MCF 10A (cell line): ENCODE data around the gene LMCD1. TPM values are rescaled to one million over a fixed set of nuclear protein-coding genes. Genes with fewer than 3 reads are reported as not detected.

Experiments
- BruUV-seq: library from RNA; stranded (reverse); fragments of 400-500 nt; replicated peaks from 2 replicates; lab custom pipeline; 2021; lab: Mats Ljungman, UMichigan
- CTCF ChIA-PET: fragments of 300-600 bp; sonication (Branson Sonifier 250); formaldehyde crosslinking; extraction: SDS; loops from one replicate; lab custom pipeline; 2021; ENCODE audit warnings: antibody characterized with exemption, inconsistent platforms; lab: Yijun Ruan, JAX
- POLR2A ChIA-PET: fragments of 300-600, 350-650 bp; sonication (Branson Sonifier 250); formaldehyde crosslinking; extraction: SDS; loops from one replicate; lab custom pipeline; 2020; ENCODE audit warnings: antibody characterized with exemption, inconsistent platforms; lab: Yijun Ruan, JAX
- DNase-seq: peaks from one replicate; pipeline ENCODE4 v3.0.0-alpha.2; 2018; ENCODE audit not compliant: unreplicated experiment
- H3K27ac Mint-ChIP-seq: one replicate; pipeline ENCODE4 v1.8.0; 2022; ENCODE audit warnings: mild to moderate bottlenecking, low read depth, mixed read lengths; ENCODE audit not compliant: unreplicated experiment
- H3K27me3 Mint-ChIP-seq: one replicate; pipeline ENCODE4 v1.8.0; 2022; ENCODE audit warnings: mixed read lengths; ENCODE audit not compliant: insufficient read depth, unreplicated experiment
- H3K36me3 Mint-ChIP-seq: one replicate; pipeline ENCODE4 v1.8.0; 2022; ENCODE audit warnings: mild to moderate bottlenecking, moderate library complexity, mixed read lengths; ENCODE audit not compliant: insufficient read depth, unreplicated experiment
- H3K4me1 Mint-ChIP-seq: one replicate; pipeline ENCODE4 v1.8.0; 2022; ENCODE audit warnings: mixed read lengths; ENCODE audit not compliant: insufficient read depth, unreplicated experiment
- H3K4me3 Mint-ChIP-seq: one replicate; pipeline ENCODE4 v1.8.0; 2022; ENCODE audit warnings: mild to moderate bottlenecking, moderate library complexity, mixed read lengths; ENCODE audit not compliant: unreplicated experiment
- H3K9me3 Mint-ChIP-seq: one replicate; pipeline ENCODE4 v1.8.0; 2022; ENCODE audit warnings: mixed read lengths; ENCODE audit not compliant: unreplicated experiment
- intact Hi-C: fragments of 100-400 bp; cut with micrococcal nuclease; formaldehyde crosslinking; loops from 2 replicates; pipeline ENCODE4 v1.14.1; 2022
- total RNA-seq: library from RNA; stranded (reverse); gene quantifications from 2 replicates; pipeline ENCODE4 v1.2.3, GENCODE V29; 2022
- TF ChIP-seq, protein P1 (sequence below): fragments of 200-600 bp; IDR thresholded peaks from one replicate; pipeline ENCODE4 v1.8.0; 2022; ENCODE audit warnings: antibody characterized with exemption, mild to moderate bottlenecking; ENCODE audit not compliant: unreplicated experiment

LMCD1 gene
- total RNA-seq, 1 experiment from 2014 or later = 0.63 TPM

DNA sequence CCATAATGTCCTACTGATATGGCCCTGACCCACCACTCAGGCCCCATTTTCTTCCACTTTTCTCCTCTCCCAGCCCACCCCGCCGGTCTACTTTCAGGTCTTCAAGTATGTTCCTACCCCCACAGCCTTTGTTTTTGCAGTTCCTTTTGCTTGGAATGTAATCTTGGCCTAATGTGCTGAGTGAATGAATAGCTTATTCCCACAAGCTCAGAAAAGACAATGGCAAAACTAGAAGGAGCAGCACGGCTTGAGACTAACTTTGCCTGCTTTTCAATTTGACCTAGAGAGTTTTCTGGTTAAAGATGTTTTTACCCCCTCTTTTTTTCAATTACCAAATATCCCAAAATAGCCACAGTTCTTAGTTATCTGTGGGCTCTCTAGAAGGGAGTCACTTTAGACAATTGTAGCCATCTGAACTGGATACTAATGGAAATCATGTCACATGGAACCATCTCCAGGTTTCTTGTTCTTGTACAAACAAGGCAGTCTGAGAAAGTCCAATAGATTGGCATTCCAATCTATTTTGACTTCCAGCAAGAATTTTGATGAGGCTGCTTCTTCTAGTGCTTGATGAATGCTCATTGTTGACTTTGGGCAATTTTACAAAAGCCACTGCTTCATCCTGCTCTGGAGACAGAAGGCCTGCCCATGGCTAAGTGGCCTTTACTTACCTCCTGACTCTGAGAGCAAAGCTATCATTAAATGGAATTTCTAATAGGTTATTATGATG is 16.3 kb upstream of the LMCD1 start:
- intact Hi-C loops = no loop called here
- CTCF ChIA-PET = interaction anchor here (1.0 kb wide), 1 partner anchor 284 kb away, joined by 3 read pairs; the partner anchor contains the start of gene OXTR
- TF ChIP-seq, protein P1, sequence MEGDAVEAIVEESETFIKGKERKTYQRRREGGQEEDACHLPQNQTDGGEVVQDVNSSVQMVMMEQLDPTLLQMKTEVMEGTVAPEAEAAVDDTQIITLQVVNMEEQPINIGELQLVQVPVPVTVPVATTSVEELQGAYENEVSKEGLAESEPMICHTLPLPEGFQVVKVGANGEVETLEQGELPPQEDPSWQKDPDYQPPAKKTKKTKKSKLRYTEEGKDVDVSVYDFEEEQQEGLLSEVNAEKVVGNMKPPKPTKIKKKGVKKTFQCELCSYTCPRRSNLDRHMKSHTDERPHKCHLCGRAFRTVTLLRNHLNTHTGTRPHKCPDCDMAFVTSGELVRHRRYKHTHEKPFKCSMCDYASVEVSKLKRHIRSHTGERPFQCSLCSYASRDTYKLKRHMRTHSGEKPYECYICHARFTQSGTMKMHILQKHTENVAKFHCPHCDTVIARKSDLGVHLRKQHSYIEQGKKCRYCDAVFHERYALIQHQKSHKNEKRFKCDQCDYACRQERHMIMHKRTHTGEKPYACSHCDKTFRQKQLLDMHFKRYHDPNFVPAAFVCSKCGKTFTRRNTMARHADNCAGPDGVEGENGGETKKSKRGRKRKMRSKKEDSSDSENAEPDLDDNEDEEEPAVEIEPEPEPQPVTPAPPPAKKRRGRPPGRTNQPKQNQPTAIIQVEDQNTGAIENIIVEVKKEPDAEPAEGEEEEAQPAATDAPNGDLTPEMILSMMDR = no peak

GRCh38 chr3:8485943-8486342 is 15.7 kb upstream of the LMCD1 start:
- H3K27ac Mint-ChIP-seq = no peak overlapping the region
- TF ChIP-seq, protein P1 = no peak
- H3K36me3 Mint-ChIP-seq = no peaks in the 10 kb centered on the region
- no peaks in the 10 kb centered on the region for H3K27me3 Mint-ChIP-seq
- no peak for DNase-seq
- intact Hi-C loops = no loop called here
- peaks cover 8% of the 10 kb centered on the region for H3K9me3 Mint-ChIP-seq
- no peak overlapping the region for H3K4me3 Mint-ChIP-seq
- H3K4me1 Mint-ChIP-seq = peaks cover 34% of the 10 kb centered on the region
- BruUV-seq = no TSS peak
- POLR2A ChIA-PET = interaction anchor here (0.6 kb wide), 1 partner anchor 77 kb away, joined by 3 read pairs; no protein-coding TSS in a partner anchor
- CTCF ChIA-PET = interaction anchor here (1.0 kb wide), 1 partner anchor 284 kb away, joined by 3 read pairs; the partner anchor contains the start of gene OXTR

More for the DNA sequence above, 16.3 kb upstream of the LMCD1 start:
- BruUV-seq = no TSS peak
- Mint-ChIP-seq H3K9me3 (peaks cover 8% of the 10 kb centered on the region), H3K4me1 (peaks cover 31% of the 10 kb centered on the region), H3K27me3 (no peaks in the 10 kb centered on the region), H3K27ac (no peak overlapping the region), H3K36me3 (no peaks in the 10 kb centered on the region), H3K4me3 (no peak overlapping the region)
- DNase-seq = no peak
- POLR2A ChIA-PET = interaction anchor here (0.6 kb wide), 1 partner anchor 76 kb away, joined by 3 read pairs; no protein-coding TSS in a partner anchor

DNA sequence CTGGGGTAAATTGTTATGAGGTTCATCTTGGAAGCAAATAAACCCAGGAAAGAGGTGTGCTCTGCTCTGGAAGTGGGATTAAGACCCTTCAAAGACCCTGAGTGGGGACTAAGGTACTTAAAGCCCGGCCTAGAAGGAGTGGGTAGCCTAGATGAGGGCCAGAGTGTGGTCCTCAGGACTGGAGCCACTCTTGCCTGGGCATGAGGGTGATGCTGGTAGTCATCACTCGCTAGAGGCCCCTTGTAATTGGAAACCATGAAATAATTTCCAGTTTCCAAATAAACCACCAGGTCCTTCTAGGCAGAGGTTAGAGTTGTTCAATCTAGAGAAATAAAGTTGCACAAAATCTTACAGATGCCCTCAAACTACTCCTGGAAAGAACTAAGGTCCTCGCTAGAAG is 15.2 kb upstream of the LMCD1 start:
- ChIA-PET CTCF (no interaction called here), POLR2A (no interaction called here)
- Mint-ChIP-seq H3K27ac (no peak overlapping the region), H3K36me3 (no peaks in the 10 kb centered on the region), H3K4me3 (no peak overlapping the region), H3K27me3 (no peaks in the 10 kb centered on the region), H3K4me1 (peaks cover 38% of the 10 kb centered on the region), H3K9me3 (peaks cover 8% of the 10 kb centered on the region)
- DNase-seq = no peak
- TF ChIP-seq, protein P1 = no peak
- intact Hi-C loops = no loop called here
- no TSS peak for BruUV-seq

DNA sequence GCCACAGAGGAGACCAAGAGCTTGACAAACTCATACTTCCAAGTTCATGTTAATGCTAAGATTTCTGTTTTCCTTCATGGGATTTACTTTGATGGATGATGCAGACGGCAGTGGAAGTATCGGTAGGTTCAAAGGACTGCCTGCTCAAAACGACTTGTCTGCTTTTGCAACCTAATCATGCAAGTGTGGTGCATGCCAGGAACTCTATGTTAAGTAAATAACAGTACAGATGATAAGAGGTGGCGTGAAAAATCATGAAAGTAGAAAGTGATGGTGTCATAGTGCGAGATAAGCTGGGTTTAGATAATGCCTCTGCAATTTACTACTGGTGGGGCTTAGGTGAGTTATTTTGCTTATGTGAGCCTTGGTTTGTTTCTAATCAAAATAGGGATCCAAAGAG is 14.7 kb upstream of the LMCD1 start:
- POLR2A ChIA-PET = no interaction called here
- H3K27me3 Mint-ChIP-seq = no peaks in the 10 kb centered on the region
- peaks cover 8% of the 10 kb centered on the region for H3K9me3 Mint-ChIP-seq
- CTCF ChIA-PET = no interaction called here
- TF ChIP-seq, protein P1 = no peak
- H3K4me1 Mint-ChIP-seq = peaks cover 44% of the 10 kb centered on the region
- H3K4me3 Mint-ChIP-seq = no peak overlapping the region
- H3K27ac Mint-ChIP-seq = no peak overlapping the region
- intact Hi-C loops = no loop called here
- no peaks in the 10 kb centered on the region for H3K36me3 Mint-ChIP-seq
- BruUV-seq = no TSS peak
- DNase-seq = no peak
